GM19467 (cell line): ENCODE measurements around the gene DNAJC15.

Experiments used
- ATAC-seq: cut with Tn5 transposase; IDR thresholded peaks from one replicate; pipeline ENCODE4 v1.9.1; 2021; ENCODE audit warnings: mild to moderate bottlenecking, moderate library complexity; ENCODE audit not compliant: unreplicated experiment

The DNAJC15 gene

DNA sequence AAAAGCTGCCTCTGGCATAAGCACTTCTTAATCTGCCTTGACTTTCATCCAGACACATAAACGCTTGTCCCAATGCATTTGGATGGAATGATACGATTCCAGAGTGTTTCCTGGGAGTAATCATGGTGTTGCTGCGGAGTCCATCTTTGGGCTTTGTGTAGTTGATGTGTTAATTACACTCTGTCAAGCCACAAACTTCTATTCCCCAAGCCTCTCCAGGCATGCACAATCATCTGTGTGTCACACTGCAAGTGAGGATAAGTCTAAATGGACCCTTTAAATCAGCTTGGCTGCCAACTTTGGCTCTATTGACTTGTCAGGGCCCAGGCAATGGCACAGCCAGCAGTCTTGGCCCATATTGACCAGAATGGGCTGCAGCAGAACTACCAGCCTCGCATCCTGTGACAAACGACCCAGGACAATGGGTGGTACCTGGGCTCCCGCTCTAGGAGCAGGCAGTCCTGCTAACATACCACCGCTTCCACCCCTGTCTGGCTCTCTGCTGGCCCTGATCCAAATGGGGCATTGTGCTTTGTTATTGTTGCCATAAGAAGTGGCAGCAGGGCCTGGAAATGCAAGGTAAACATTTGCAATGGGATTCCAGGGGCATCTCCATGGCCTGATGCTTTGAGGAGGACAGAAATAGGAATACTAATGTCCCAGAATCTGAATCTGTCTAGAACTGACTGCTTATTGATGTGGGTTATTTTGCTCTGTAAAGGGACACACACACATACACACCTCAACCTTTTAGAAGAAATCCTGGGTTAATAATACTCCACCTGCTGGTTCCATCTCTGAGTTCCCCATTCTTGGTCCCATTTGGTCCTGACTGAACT, 127.2 kb downstream of the DNAJC15 start:
- no peak for ATAC-seq

DNA sequence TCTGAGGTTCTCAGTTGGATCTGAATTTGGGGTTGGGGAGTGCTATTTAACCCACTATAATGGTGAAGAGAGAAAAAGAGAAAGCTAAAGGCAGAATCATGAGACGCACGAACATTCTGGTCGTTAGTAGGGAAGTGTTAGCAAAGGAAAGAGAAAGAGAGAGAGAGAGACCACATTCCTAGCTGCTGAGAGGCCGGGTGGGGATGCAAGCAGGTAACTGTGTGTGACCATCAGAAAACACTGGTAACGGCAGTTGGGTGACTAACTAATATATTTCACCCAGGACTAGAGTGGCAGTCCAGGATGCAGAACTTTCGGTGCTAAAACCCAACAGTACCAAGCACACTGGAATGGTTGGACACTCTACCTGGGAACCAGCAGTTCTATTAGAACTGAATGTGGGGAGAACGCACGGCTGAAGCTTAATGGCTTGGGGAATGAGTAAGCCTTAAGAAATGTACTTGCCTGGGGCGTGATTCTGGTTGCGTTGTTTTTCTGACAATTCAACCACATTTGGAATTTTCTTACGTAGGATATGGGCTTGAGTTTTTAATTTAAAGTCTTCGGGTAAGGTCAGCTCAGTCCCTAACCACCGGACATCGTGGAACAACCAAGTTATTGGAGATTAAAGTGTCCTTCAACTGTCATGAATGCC, 130.2 kb downstream of the DNAJC15 start:
- no peak for ATAC-seq

DNA sequence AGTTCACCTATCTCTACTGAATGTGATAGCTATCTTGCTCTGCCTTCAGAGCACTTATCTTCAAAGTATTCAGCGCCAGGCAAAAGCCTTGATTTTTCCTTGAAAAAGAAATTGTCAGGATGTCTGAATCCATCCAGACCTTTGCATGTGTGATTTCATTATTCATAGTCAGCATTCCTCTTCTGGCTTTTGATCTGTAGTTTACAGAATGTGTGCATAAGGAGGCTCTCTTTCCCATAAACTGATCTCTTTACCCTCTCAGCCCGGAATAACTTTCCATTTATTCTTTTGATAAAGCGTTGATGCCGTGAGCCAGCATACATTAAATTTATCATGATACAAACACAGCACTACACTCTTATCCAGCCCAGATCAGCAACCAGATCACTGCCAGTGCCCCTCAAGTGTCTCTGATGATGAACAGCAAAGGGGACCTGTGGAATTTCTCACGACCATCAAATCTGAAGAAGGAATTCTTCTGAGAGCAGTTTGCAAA, 130.8 kb downstream of the DNAJC15 start:
- ATAC-seq, result no peak

DNA sequence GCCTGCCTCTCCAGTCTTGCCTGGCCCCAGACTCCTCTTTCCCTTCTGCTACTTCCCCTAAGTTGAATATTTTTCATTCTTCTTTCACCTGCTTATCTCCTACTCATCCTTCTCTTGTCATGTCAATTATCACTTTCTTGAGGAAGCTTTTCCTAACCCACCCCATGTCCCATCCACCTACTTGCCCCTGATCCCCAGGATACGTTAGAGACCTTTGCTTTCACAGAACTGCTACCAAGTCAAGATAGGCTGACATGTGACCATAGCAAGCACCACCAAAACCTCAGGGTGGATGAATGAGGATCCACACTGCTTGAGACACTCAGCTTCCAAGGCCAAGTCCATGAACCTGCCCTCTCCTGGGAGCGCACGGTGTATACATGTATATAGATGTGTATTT, 131.5 kb downstream of the DNAJC15 start:
- ATAC-seq, result no peak

DNA sequence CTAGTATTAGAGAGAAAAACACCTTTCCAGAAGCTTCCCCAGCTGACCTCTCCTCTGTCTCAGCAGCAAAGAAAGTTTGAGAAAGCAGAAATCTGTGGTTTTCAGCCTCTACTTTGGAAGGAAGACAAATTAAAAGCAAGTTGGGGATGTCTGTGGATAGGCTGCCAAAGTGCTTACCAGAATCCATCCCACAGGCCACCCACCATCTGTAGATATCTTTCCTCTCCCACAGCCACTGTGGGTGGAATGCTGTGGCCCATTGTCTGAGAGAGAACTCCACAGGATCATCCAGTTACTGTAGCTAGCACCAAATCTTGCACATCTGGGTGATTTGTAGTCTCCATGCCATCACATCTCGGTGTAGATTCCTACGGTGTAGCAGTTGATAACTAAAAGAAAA, 133.5 kb downstream of the DNAJC15 start:
- no peak for ATAC-seq

DNA sequence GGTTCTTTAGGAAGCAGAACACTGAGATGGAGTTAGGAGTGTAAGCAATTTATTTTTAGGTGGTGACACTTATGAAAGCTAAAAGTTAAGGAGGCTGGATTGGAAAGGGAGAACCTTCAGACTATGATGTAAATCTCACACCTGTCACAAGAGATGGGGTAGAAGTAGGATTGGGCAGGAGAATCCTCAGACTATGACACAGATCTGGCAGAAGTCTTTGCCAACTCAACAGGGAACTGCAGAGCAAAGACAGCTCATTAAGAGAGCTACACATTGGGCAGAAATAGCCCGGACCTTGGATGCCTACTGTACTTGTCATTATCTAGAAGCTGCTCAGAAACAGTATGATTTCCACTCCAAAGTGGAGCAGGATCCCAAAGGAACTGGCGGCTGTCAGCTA, 134.4 kb downstream of the DNAJC15 start:
- no peak for ATAC-seq

DNA sequence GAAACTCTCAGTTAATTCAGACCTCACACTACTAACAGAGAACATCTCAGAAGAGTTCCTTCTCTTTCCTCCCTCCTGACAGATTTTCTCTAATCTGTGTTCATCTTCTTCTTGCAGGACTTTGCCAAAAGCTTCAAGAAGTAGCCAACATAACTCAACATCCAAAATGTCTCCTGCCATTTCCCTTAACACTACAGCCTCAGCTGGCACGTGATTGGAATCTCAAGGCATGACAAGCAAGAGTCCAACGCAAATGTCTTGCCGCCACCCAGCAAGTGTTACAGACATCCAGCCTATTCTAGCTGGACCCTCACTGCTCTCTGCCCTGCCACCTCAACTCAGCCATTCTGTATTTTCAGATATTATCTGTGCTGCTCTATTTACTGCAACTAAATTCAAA, 135.1 kb downstream of the DNAJC15 start:
- no peak for ATAC-seq

DNA sequence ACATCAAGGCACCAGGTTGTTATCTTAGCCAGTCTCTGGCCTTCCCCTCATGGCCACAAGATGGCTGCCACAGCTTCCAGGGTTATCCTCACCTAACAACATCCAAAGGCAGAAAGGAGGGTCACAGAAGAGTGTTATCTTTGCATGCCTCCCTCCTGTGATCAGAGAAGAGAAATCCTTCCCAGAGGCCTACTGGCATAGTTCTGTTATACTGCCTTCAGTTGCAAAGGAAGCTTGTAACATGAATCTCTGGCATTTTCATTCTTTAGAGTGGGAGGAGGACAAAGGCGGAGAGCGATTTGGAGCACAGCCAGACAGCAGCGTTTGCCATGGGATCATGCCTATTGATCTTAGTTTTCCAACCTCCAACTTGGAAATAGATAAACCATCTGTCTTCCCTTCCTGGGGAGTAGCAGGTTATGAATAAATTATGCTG, 135.7 kb downstream of the DNAJC15 start:
- ATAC-seq, result no peak
